C4-2B (cell line): Measurements from ENCODE around the gene P3H4.

Experiments used
- CTCF ChIP-seq: fragments of 450-650 bp; conservative IDR thresholded peaks from 2 replicates; pipeline ENCODE4 v1.5.1; 2017; ENCODE audit warnings: mild to moderate bottlenecking
- ZFX ChIP-seq: fragments of 450-650 bp; IDR thresholded peaks from 2 replicates; pipeline ENCODE4 v1.6.1; 2017

GRCh38 chr17:41792845-41793783 is 18.6 kb downstream of the P3H4 start:
- TF ChIP-seq CTCF: no peak
- TF ChIP-seq ZFX: no peak
